Endodermal cell (in vitro differentiated cells): Measurements from ENCODE around the gene G0S2. TPM values are rescaled to one million over a fixed set of nuclear protein-coding genes. Genes with fewer than 3 reads are reported as not detected.
A peak's percentile ranks its signal among the peaks of the same experiment; 100 is the strongest.

ENCODE experiments used
- DNase-seq: peaks from one replicate; pipeline ENCODE4 v3.0.0-alpha.2; 2017
- H3K27ac ChIP-seq: 2 replicates; pipeline ENCODE4 v1.5.1; 2013; ENCODE audit warnings: mild to moderate bottlenecking, low read depth, low read length, moderate library complexity
- H3K27me3 ChIP-seq: 2 replicates; pipeline ENCODE4 v1.6.1; 2013; ENCODE audit warnings: mild to moderate bottlenecking, low read length, moderate library complexity; ENCODE audit not compliant: insufficient read depth, control insufficient read depth, poor library complexity, severe bottlenecking
- H3K36me3 ChIP-seq: 2 replicates; pipeline ENCODE4 v1.7.0; 2013; ENCODE audit warnings: mild to moderate bottlenecking, low read length, moderate library complexity; ENCODE audit not compliant: control insufficient read depth, insufficient read depth
- H3K4me1 ChIP-seq: one replicate; pipeline ENCODE4 v1.7.0; 2013; ENCODE audit warnings: low read length; ENCODE audit not compliant: control insufficient read depth, insufficient read depth
- H3K4me3 ChIP-seq: 2 replicates; pipeline ENCODE4 v1.5.1; 2013; ENCODE audit warnings: mild to moderate bottlenecking, low read length, moderate library complexity
- H3K9ac ChIP-seq: 2 replicates; pipeline ENCODE4 v1.6.1; 2013; ENCODE audit warnings: mild to moderate bottlenecking, low read length, moderate library complexity; ENCODE audit not compliant: poor library complexity, severe bottlenecking; ENCODE audit errors: extremely low read depth
- H3K9me3 ChIP-seq: 2 replicates; pipeline ENCODE4 v1.6.1; 2013; ENCODE audit warnings: mild to moderate bottlenecking, low read length, moderate library complexity; ENCODE audit not compliant: control insufficient read depth
- H3K27ac Mint-ChIP-seq: 2 replicates; pipeline ENCODE4 v1.8.0; 2020; ENCODE audit warnings: mixed read lengths
- H3K27me3 Mint-ChIP-seq: 2 replicates; pipeline ENCODE4 v1.8.0; 2021; ENCODE audit warnings: mild to moderate bottlenecking, mixed read lengths; ENCODE audit not compliant: insufficient read depth
- H3K36me3 Mint-ChIP-seq: 2 replicates; pipeline ENCODE4 v1.8.0; 2020; ENCODE audit warnings: low read depth, mixed read lengths
- H3K4me1 Mint-ChIP-seq: 2 replicates; pipeline ENCODE4 v1.8.0; 2020; ENCODE audit warnings: mixed read lengths
- H3K4me3 Mint-ChIP-seq: 2 replicates; pipeline ENCODE4 v1.8.0; 2020; ENCODE audit warnings: mild to moderate bottlenecking, moderate library complexity, mixed read lengths
- H3K9me3 Mint-ChIP-seq: 2 replicates; pipeline ENCODE4 v1.8.0; 2020; ENCODE audit warnings: mild to moderate bottlenecking, mixed read lengths
- CTCF ChIP-seq: fragments of 200-600 bp; sonication (generic); conservative IDR thresholded peaks from 2 replicates; pipeline ENCODE4 v1.5.0; 2021; ENCODE audit warnings: antibody characterized with exemption, mild to moderate bottlenecking
- WGBS, 2 experiments: methylation state at CpG; one replicate each; pipeline versions ENCODE4 v1.1.5 to v1.1.7; 2013; ENCODE audit warnings: missing lambda C conversion rate in 2 of 2, mixed read lengths in 1 of 2; ENCODE audit not compliant: insufficient coverage in 1 of 2, insufficient read length in 1 of 2; 5-methylcytosine and 5-hydroxymethylcytosine counted together
- total RNA-seq, 2 donors: library from RNA; stranded (reverse); fragmentation: NEBNext Ultra II Directional in 1 of 2; extraction: Animal tissue kit (Norgen Biotek cat#: 25700) in 1 of 2; gene quantifications; 2 replicates in 1 of 2; 3 replicates in 1 of 2; pipeline ENCODE4 v1.2.1, GENCODE V29; 2021

G0S2 gene
- total RNA-seq, 2 donors from 2014 or later, result not detected

GRCh38 chr1:209629621-209630382 is 45.4 kb upstream of the G0S2 start:
- H3K4me3 ChIP-seq, result no peak overlapping the region
- Mint-ChIP-seq H3K36me3 (no peaks in the 10 kb centered on the region), H3K4me3 (no peak overlapping the region), H3K9me3 (no peaks in the 10 kb centered on the region), H3K27me3 (peaks cover 30% of the 10 kb centered on the region), H3K27ac (no peak overlapping the region), H3K4me1 (no peaks in the 10 kb centered on the region)
- H3K4me1 ChIP-seq, result no peaks in the 10 kb centered on the region
- peaks cover 33% of the 10 kb centered on the region for H3K27me3 ChIP-seq
- H3K36me3 ChIP-seq, result no peaks in the 10 kb centered on the region
- TF ChIP-seq CTCF, result no peak
- H3K27ac ChIP-seq, result no peak overlapping the region
- WGBS, 2 experiments, result 90 to 97% methylated on average over 5 to 11 of the region's 11 CpGs
- no peaks in the 10 kb centered on the region for H3K9me3 ChIP-seq
- H3K9ac ChIP-seq, result no peak overlapping the region
- DNase-seq, result no peak

DNA sequence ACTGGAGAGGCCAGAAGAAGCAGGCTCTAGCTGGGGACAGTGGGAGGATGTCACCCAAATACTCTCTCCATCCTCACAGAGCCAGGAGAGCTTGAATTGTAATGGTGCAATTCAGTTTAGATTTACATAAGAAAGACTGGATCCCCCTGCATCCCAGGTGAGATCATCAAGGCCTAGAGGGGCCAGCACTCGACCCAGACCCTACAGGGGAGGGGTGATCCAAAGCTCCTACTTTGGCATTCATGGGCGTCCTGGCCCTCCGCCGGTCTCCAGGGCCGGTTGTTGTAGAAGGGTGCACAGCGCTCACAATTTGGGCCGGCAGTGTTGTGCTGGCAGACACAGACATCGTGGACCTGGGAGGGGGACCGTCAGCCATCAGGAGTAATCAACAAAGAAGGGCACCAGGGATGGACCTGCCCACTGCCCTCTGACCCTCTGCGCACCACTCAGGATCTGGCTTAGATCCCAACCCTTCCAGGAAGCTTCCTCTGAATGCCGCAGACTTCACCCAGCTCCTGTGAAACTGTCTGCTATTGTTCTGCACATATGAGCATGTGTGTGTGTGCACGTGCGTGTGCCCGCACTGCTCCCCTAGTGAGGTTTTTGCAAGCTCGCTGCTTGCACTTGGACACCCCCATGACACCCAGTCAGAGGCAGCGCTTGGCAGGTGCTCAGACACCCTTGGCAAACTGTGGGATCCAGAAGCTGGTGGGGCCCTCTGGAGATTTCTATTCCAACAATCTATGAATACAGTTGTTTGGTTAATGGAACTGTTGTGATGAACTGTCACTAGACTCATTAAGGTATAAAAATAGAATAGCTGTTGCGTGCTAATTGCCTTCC is 44.6 kb upstream of the G0S2 start:
- Mint-ChIP-seq H3K9me3 (no peaks in the 10 kb centered on the region), H3K4me3 (no peak overlapping the region), H3K4me1 (no peaks in the 10 kb centered on the region), H3K36me3 (no peaks in the 10 kb centered on the region), H3K27ac (no peak overlapping the region), H3K27me3 (peaks cover 22% of the 10 kb centered on the region)
- DNase-seq, result peak; percentile 72
- Histone ChIP-seq H3K9me3 (no peaks in the 10 kb centered on the region), H3K4me3 (no peak overlapping the region), H3K4me1 (no peaks in the 10 kb centered on the region), H3K9ac (no peak overlapping the region), H3K27ac (no peak overlapping the region), H3K27me3 (peaks cover 25% of the 10 kb centered on the region), H3K36me3 (no peaks in the 10 kb centered on the region)
- WGBS, 2 experiments, result 58 to 74% methylated on average over 9 to 17 of the region's 17 CpGs
- TF ChIP-seq CTCF, result no peak

- no peaks in the 10 kb centered on the region for H3K36me3 ChIP-seq
- H3K27me3 ChIP-seq, result peaks cover 9% of the 10 kb centered on the region
- no peak overlapping the region for H3K4me3 ChIP-seq
- H3K9ac ChIP-seq, result no peak overlapping the region
- Mint-ChIP-seq H3K36me3 (no peaks in the 10 kb centered on the region), H3K27ac (no peak overlapping the region), H3K4me3 (no peak overlapping the region), H3K4me1 (no peaks in the 10 kb centered on the region), H3K27me3 (peaks cover 14% of the 10 kb centered on the region), H3K9me3 (no peaks in the 10 kb centered on the region)
- H3K9me3 ChIP-seq, result no peaks in the 10 kb centered on the region
- no peak for DNase-seq
- 88 to 95% methylated on average over 4 to 6 of the region's 6 CpGs for WGBS, 2 experiments
- no peak overlapping the region for H3K27ac ChIP-seq
- TF ChIP-seq CTCF, result no peak
- H3K4me1 ChIP-seq, result no peaks in the 10 kb centered on the region
Observed at GRCh38 chr1:209633335-209633997, 41.7 kb upstream of the G0S2 start.
